AG04450 (cell line): Measurements from ENCODE around the gene AKT1S1. TPM values are rescaled to one million over a fixed set of nuclear protein-coding genes. Genes with fewer than 3 reads are reported as not detected.

ENCODE experiments used
- CTCF ChIA-PET: fragments of 300-600, 350-600 bp; formaldehyde crosslinking; extraction: SDS; loops from one replicate; lab custom pipeline; 2022; ENCODE audit warnings: antibody characterized with exemption, inconsistent platforms; lab: Charles Lee
- POLR2A ChIA-PET: fragments of 350-600 bp; formaldehyde crosslinking; extraction: SDS; loops from one replicate; lab custom pipeline; 2021; ENCODE audit warnings: antibody characterized with exemption, inconsistent platforms; lab: Yijun Ruan, JAX
- DNase-seq: peaks from one replicate; pipeline ENCODE4 v3.0.0-alpha.2; 2011; ENCODE audit warnings: low read depth, low spot score
- H3K27ac ChIP-seq: one replicate; pipeline ENCODE4 v1.5.1; 2012; ENCODE audit warnings: low read depth, low read length, control low read depth
- H3K27me3 ChIP-seq: one replicate; pipeline ENCODE4 v1.6.0; 2012; ENCODE audit warnings: low read length; ENCODE audit not compliant: control insufficient read depth, insufficient read depth
- H3K4me3 ChIP-seq: 2 replicates; pipeline ENCODE4 v1.5.1; 2011; ENCODE audit warnings: mild to moderate bottlenecking, low read depth, low read length, control low read depth
- H3K9me3 ChIP-seq: 2 replicates; pipeline ENCODE4 v1.5.1; 2012; ENCODE audit warnings: low read length; ENCODE audit not compliant: control insufficient read depth, insufficient read depth
- CTCF ChIP-seq: IDR thresholded peaks from 2 replicates; pipeline ENCODE4 v1.5.1; 2011; ENCODE audit warnings: low read depth, low read length, control low read depth, inconsistent platforms
- polyA plus RNA-seq: library from polyadenylated mRNA; depleted of rRNA; stranded (reverse); fragments of >200 nt; gene quantifications from 2 replicates; pipeline ENCODE4 v1.2.3, GENCODE V29; 2011

The AKT1S1 gene
- polyA plus RNA-seq, 1 experiment: 27.5 TPM

GRCh38 chr19:49837425-49837824 is 39.7 kb downstream of the AKT1S1 start:
- no peak overlapping the region for H3K4me3 ChIP-seq
- H3K27ac ChIP-seq: no peak overlapping the region
- H3K9me3 ChIP-seq: no peaks in the 10 kb centered on the region; the same call in 1 of the 2 replicates
- no peak for DNase-seq
- H3K27me3 ChIP-seq: no peaks in the 10 kb centered on the region
- ChIA-PET CTCF (interaction anchor here (0.5 kb wide), 1 partner anchor 888 kb away, joined by 12 read pairs; no protein-coding TSS in a partner anchor), POLR2A (no interaction called here)
- no peak for TF ChIP-seq CTCF

GRCh38 chr19:49837009-49837310 is 40.2 kb downstream of the AKT1S1 start:
- Histone ChIP-seq H3K4me3 (no peak overlapping the region), H3K27me3 (no peaks in the 10 kb centered on the region), H3K9me3 (no peaks in the 10 kb centered on the region; the same call in 1 of the 2 replicates), H3K27ac (no peak overlapping the region)
- ChIA-PET POLR2A (no interaction called here), CTCF (interaction anchor here (0.5 kb wide), 1 partner anchor 888 kb away, joined by 12 read pairs; no protein-coding TSS in a partner anchor)
- TF ChIP-seq CTCF: no peak
- DNase-seq: no peak

GRCh38 chr19:49836176-49837008 is 40.8 kb downstream of the AKT1S1 start:
- H3K27ac ChIP-seq: no peak overlapping the region
- no peaks in the 10 kb centered on the region; the same call in 1 of the 2 replicates for H3K9me3 ChIP-seq
- H3K27me3 ChIP-seq: no peaks in the 10 kb centered on the region
- no peak overlapping the region for H3K4me3 ChIP-seq
- no peak for TF ChIP-seq CTCF
- CTCF ChIA-PET: interaction anchor here (0.5 kb wide), 1 partner anchor 889 kb away, joined by 12 read pairs; no protein-coding TSS in a partner anchor
- no peak for DNase-seq
- POLR2A ChIA-PET: no interaction called here

DNA sequence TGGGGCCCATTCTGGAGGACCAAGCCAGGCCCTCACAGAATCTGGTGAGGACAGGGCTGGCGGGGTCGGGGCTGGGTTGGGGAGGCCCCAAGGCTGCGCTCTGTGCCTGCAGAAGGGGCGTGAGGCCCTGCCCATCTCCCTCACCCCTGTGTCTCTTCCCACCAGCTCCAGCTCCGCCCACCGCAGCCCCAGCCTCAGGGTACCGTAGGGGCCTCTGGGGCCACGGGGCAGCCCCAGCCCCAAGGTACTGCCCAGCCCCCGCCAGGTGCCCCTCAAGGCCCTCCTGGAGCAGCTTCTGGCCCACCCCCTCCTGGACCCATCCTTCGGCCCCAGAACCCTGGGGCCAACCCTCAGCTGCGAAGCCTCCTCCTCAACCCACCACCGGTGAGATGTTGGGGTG is 41.6 kb downstream of the AKT1S1 start:
- H3K27ac ChIP-seq: no peak overlapping the region
- ChIA-PET CTCF (no interaction called here), POLR2A (interaction anchor here (0.6 kb wide), 1 partner anchor 175 kb away, joined by 4 read pairs; no protein-coding TSS in a partner anchor)
- no peaks in the 10 kb centered on the region for H3K27me3 ChIP-seq
- no peak for TF ChIP-seq CTCF
- no peak for DNase-seq
- H3K9me3 ChIP-seq: no peaks in the 10 kb centered on the region; the same call in 1 of the 2 replicates
- no peak overlapping the region for H3K4me3 ChIP-seq

GRCh38 chr19:49833599-49833998 is 43.6 kb downstream of the AKT1S1 start:
- DNase-seq: no peak
- ChIA-PET CTCF (no interaction called here), POLR2A (no interaction called here)
- H3K4me3 ChIP-seq: no peak overlapping the region
- no peak overlapping the region for H3K27ac ChIP-seq
- no peaks in the 10 kb centered on the region; the same call in 1 of the 2 replicates for H3K9me3 ChIP-seq
- TF ChIP-seq CTCF: no peak
- H3K27me3 ChIP-seq: no peaks in the 10 kb centered on the region
